ENCODE results near the gene FBXW4.

The FBXW4 gene

DNA sequence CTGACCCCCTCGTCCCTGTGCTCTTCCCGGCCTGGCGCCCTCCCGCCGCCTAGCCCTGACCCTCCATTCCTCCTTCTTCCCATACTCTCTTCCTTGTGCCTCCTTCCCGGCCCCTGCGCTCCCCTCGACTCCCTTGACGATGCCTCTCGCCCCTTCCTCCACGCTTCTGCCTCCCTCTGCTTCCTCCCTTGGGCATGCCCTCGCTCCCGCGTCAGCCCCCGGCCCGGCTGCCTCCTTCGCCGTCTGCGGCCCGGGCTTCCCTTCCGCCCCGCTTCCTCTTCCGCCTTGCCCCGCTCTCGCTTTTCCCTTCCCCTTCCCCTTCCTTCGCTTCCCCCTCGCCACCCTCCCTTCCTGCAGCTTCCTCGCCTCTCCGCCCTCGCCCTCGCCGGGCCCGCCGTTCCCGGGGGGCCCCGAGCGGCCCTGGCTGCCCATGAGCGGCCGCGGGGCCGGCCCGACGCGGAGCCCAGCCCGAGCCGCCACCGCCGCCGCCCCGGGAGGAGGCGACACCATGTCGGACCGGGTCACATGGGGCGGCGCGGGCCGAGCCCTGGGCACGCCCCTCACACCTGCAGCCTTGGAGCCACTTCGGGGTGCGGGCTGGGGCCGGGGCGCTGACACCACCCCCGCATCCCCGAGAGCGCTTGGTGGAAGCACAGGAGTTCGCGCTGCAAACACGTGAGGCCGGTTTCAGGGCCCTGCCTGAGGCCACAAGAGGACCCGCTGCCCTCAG, at the start of gene FBXW4:
Gene FBXW4, minus strand, starts transcription at position 497 of the 730 bp plus-strand sequence. Its CDS starts 65 bp downstream, at position 432.
- DNase-seq (ENCODE audit: low read depth, low spot score), result peak; percentile 44

GRCh38 chr10:101744267-101744666, 49.3 kb upstream of the FBXW4 start:
- DNase-seq (ENCODE audit: low read depth, low spot score), result no peak

GRCh38 chr10:101741938-101742337, 47.0 kb upstream of the FBXW4 start:
- no peak for DNase-seq (ENCODE audit: low read depth, low spot score)

- no peak for DNase-seq (ENCODE audit: low read depth, low spot score)
Observed at GRCh38 chr10:101736666-101737065, 41.7 kb upstream of the FBXW4 start.

DNA sequence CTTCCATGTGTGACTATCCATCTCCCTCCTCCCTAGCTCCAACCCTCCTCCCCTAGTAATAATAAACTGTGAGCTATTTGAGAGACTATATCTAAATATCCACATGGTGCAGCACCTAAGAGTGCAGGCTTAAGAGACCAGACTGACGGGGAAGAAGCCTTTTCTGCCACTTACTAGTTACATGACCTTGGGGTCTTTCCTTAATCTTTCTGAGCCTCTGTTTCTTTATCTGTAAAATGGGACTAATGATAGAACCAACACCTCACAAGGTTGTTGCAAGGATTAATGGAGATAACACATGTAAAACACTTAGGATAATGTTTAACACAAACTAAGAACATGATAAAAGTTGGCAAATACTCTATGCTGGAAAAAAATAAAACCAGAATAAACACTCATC, 37.1 kb upstream of the FBXW4 start:
- DNase-seq (ENCODE audit: low read depth, low spot score), result no peak

GRCh38 chr10:101726115-101726387, 31.1 kb upstream of the FBXW4 start:
- DNase-seq (ENCODE audit: low read depth, low spot score), result no peak

GRCh38 chr10:101725296-101726114, 30.5 kb upstream of the FBXW4 start:
- no peak for DNase-seq (ENCODE audit: low read depth, low spot score)

GRCh38 chr10:101724446-101724845, 29.5 kb upstream of the FBXW4 start:
- DNase-seq (ENCODE audit: low read depth, low spot score), result no peak

DNA sequence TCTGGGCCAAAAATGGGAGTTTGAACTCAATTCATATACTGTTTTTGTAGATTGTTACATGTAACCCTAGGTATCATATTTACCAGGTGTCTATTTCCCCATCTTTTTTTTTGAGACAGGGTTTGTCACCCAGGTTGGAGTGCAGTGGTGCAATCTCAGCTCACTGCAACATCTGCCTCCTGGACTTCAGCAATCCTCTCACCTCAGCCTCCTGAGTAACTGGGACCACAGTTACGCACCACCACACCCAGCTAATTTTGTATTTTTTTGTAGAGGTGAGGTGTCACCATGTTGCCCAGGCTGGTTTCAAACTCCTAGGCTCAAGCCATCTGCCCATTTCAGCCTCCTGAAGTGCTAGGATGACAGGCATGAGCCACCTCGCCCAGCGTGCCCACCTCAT, 28.2 kb upstream of the FBXW4 start:
- DNase-seq (ENCODE audit: low read depth, low spot score), result no peak

GRCh38 chr10:101721806-101722205, 26.8 kb upstream of the FBXW4 start:
- no peak for DNase-seq (ENCODE audit: low read depth, low spot score)

DNA sequence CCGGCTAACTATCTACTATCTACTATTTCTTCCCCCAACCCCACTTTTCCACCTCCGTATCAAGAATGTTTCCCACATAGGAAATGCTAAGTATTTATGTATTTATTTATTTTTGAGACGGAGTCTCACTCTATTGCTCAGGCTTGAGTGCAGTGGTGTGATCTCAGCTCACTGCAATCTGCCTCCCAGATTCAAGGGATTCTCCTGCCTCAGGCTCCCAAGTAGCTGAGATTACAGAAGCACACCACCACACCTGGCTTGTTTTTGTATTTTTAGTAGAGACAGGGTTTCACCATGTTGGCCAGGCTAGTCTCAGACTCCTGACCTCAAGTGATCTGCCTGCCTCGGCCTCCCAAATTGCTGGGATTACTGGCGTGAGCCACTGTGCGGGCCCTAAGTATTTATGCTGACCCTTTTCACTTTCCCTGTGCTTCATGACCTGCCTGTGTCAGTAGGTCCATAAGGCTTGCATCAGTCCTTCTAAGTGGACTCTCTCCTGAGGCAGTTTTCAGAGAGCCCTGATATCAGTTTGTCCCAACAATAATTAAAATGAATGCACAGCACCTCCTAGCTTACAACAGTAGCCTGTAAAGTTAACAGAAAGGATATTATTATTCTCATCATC, 25.7 kb upstream of the FBXW4 start:
- DNase-seq (ENCODE audit: low read depth, low spot score), result no peak

DNA sequence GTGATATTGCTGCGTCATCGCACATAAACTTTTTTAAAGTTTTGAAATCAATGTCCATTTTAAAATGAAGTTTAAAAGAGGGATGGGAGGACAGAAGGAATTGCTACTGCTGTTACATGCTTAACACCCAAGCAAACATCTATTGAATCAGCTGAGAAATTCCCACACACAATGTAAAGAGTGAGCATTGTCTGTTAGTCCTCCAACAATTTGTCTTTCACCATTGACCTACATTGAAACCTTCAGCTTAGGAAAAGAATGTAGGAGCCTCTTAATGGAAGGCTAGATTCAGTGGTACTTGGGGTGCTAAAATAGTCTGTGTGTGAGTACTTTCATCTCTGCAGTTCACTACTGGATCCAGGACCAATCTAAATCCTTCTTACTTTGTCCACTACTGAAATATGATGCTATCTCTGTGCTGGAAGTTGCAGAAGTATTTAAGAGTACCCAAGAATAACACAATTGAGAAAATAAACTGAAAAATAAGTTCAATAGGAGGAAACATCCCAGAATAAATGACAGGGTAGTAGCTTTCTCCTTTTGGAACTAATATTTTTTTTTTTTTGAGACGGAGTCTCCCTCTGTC, 23.8 kb upstream of the FBXW4 start:
- no peak for DNase-seq (ENCODE audit: low read depth, low spot score)

DNA sequence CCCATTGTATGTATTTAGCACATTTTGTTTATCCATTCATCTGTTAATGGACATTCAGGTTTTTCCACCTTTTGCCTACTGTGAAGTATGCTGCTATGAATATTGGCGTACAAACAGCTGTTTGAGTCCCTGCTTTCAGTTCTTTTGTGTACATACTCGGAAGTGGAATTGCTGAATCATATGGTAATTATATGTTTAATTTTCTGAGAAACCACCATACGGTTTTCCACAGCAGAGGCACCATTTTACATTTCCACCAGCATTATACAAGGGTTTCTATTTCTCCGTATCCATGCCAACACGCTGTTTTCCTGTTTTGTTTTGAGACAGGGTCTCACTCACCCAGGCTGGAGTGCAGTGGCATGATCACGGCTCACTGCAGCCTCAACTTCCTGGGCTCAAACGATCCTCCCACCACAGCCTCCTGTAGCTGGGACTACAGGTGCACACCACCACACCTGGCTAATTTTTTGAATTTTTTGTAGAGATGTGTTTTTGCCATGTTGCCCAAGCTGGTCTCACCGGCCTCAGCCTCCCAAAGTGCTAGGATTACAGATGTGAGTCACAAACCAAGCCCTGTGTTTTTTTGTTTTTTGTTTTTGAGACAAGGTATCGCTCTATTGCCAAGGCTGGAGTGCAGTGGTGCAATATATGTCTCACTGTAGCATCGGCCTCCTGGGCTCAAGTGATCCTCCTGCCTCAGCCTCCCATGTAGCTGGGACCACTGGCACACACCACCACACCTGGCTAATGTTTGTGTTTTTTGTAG, 22.1 kb upstream of the FBXW4 start:
- no peak for DNase-seq (ENCODE audit: low read depth, low spot score)

DNA sequence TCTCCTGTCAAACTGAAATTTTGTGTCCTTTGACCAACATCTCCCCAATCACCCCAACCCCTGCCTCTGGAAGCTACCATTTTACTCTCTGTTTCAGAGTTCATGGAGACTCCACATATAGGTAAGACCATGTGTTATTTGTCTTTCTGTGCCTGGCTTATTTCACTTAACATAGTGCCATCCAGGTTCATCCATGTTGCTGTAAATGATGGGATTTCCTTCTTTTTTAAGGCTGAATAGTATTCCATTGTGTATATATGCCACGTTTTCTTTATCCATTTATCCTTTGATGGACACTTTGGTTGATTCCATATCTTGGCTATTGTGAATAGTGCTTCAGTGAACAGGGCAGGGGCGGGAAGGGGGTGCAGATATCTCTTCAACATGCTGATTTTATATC, 18.0 kb upstream of the FBXW4 start:
- DNase-seq (ENCODE audit: low read depth, low spot score), result no peak

GRCh38 chr10:101710793-101711192, 15.8 kb upstream of the FBXW4 start:
- no peak for DNase-seq (ENCODE audit: low read depth, low spot score)

DNA sequence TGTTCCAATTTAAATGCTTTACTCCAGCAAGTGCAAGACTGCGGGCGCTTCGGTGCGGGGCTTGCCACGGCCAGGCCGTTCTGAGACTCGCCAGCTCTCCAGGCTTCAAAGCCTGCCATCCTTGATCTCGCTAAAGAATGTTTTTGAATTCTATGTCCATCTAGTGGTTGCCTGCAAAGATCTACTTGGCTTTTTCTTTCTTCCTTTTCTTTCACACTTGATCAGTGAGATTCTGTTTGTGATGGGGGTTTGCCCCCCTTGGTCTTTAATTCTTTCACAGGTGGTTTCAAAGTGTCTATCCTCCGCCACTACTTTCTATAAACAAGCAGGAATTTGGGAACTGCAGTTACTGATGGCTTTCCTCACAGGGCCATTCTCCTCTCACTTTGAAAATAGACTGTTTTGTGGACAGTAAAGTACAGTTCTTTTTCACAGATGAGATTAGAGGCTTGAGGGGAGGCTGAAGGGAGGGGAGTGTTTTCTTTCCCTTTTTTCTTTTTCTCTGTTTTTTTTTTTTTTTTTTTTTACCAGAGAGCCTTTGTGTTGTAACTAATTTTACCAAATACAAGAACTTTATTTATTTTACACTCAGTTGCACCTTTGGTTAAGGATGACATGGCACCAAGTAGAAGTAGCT, 15.2 kb upstream of the FBXW4 start:
- DNase-seq (ENCODE audit: low read depth, low spot score), result no peak

DNA sequence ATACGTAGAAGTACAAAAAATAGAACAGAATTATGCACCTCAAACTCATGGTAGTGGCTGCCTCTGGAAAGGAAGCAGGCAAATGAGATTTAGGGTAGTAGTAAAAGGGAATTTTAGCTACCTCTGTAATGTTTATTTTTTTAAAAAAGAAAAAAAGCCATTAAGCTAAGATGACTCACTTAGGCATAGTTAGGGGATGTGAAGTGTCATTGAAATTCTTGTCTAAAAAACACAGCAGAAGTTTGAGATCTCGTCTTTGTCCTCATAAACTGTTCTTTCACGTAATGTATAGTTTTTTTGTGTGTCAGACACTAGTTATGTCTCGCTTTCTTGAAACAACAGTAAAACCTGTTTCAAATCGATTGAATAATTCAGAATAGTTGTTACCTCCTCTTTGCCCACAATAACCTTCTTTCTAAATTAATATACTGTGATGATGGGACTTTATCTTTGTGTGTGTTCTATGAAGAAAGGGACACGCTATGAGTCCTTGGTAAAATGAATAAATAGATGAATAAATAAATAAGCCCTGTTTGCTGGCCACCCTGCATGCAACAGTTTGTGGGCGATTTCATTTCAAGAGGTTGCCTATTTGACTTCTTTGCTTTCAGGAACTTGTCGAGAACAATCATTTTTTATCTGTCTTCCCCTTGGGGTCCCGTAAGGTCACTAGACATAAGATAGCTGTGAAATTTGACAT, 14.5 kb upstream of the FBXW4 start:
- DNase-seq (ENCODE audit: low read depth, low spot score), result no peak

DNA sequence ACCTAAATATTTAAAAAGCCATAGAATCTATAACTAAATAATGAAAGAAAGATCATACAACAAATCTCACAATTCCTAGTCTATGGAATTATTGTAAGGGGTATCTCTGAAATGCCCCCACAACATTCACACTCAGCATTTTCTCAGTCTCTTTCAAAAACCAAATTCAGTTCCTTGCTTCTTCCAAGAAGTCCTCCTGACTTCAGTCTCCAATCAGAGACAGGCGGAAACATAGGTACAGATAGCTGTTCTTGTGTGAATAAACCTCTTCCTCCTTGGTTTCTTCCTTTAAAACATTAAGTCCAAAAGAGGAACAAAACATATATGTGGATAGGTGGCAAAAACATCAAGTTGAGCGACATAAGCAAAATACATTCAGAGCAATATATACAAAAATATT, 13.9 kb upstream of the FBXW4 start:
- no peak for DNase-seq (ENCODE audit: low read depth, low spot score)

DNA sequence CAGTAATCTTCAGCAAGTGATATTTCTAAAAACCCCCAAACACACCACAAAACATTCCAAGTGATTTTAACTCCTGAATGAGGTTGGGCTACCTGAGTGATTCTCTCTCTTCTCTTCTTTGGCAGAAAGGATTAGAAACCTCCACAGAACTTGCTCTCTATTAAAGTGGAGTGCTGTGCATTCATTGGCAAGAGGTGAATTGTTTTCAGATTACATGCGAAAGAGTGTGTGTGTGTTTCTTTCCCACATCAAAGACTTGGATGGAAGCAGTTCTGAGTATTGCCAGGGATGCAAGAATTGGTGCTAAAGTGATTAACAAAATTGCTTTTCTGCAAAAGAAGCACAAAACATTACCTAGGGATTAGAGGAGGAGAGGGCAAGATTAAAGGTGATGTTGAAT, 13.1 kb upstream of the FBXW4 start:
- DNase-seq (ENCODE audit: low read depth, low spot score), result no peak

DNA sequence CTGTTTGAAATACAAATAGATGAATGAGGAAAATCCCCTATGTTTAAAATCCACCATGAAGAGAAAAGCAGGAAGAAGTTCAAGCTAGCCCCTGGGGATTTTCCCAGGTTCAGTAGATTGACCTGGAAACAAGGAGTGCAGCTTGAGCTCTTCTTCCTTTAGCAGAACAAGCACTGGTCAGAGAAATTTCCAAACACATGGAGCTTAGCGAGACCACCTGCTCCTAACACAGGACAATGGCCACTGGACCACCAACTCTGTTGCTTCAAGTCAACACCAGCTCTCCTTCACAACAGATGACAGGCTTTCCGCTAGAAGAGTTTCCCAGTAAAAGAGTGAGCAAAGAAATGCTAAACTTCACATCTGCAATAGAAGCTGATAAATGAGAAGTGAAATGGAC, 9.4 kb upstream of the FBXW4 start:
- DNase-seq (ENCODE audit: low read depth, low spot score), result no peak

DNA sequence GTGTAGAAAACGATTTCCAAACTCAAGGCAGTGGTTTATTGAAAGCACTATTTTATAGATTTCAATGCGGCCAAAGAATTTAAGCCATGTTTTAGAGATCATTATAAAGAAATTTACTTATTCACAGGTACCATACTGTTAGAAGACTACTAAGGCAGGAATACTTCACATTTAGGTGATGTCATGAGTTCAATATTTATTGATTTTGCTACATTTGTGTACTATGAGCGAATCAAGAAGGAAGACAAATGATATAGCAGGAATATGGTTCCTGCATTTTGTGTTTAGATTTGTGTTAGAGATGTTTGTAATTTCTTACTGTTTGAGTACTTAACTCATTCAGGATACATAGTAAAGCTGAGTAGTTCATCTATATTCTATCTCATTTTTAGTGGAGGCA, 1.7 kb upstream of the FBXW4 start:
- DNase-seq (ENCODE audit: low read depth, low spot score), result no peak

Measured in activated naive CD8-positive, alpha-beta T cell treated with anti-CD3 and anti-CD28 coated beads, Interleukin-2, amount 50 U/mL, for 16 hours (primary cell).